MV-4-11 (cell line): ENCODE results near the gene ACTN4.
"Not testable (repeated sequence)": the region's sequence is repeated elsewhere in the genome, so short reads cannot be mapped to it uniquely, and the experiment has no call there.

Source experiments
- DNase-seq: peaks from one replicate; lab custom pipeline; 2025; lab: John Stamatoyannopoulos, UW

The ACTN4 gene

DNA sequence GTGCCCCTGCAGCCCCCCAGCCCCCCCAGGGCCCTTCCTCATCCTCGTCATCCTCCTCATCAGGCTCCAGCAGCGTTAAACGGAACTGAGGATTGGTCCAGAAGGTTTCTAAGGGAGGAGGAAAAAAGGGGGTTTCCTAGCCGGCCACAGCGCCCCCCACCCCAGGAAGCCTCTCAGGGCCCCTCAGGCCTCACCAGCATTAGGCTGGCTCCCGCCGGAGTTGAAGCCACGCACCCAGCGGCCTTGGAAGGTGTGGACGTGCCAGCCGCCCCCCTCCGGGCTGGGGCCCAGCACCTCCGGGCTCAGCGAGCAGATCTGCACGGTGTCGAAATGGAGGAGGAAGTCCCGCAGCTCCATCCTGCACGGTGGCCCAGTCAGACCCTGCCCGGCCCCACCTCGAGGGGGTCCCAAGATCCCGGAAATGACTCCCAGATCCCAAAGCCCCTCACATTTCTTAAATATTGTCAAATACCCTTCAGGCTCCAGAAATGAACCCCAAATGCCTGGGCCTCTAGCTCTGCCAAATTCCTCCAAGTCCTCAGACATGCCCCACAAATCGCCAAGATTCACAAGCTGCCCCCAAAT is 89.9 kb downstream of the ACTN4 start:
- DNase-seq: no peak

DNA sequence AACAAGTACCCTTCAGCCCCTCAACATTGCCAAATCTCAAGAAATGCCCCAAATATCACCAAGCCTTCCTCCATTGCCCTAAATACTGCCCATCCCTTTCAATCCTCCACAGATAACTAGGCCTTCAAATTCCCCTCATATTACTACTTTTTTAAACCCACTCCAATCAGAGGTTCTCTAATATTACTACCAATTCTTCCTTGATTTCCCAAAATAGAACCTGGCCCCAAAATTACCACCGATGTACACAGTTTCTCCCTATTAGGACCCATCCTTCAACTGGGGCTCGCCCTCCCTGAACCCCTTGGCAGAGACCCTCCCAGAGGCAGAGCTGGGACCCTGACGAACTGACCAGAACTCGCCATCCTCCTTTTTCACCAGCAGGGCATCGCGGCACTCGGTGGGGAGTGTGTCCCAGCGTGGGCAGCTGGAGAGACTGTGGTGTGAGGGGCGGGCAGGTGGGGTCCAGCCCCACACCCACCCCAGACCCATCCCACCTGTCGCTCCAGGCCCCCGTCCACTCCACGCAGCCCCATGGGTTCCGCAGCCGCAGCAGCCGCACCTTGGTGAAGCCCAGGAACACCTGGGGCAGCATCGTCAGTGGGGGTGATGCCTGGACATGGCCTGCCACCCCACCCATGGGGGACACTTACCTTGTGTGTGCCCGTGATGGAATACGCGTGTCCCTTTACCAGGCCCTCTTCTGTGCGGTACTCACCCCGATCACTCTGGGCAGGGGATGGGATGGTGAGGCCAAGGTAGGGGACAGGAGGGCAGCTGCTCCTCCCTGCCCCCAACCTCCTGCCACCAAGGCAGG is 90.7 kb downstream of the ACTN4 start:
- no peak for DNase-seq

GRCh38 chr19:38739440-38740256 is 92.2 kb downstream of the ACTN4 start:
- peak; percentile 63 for DNase-seq

DNA sequence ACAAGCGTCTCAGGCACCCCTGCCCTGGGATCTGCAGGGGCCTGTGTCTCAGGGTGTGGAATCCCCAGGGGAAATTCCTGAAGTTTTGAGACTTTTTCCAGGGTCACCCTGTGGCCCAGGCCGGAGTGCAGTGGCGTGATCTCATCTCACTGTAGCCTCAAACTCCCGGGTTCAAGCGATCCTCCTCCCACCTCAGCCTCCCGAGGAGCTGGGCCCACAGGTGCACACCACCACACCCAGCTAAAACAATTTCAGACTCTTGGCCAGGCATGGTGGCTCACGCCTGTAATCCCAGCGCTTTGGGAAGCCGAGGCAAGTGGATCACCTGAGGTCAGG is 92.8 kb downstream of the ACTN4 start:
- no peak for DNase-seq

DNA sequence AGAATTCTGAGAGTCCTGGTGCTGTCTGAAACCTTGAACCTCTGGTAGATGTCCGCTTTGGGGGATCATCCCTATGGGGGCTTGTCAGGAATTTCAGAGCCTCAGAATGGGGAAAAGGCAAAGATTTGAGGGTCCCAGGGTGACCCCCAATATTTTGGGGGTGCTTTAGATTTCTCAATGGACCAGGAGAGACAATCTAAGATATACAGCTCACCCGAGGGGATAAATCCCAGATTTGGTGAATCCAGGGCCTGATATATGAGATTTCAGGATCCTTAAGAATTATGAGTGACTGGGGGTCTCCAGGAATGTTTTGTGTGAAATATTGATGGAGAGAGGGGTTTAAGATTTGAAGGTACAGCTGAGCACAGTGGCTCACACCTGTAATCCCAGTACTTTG is 93.5 kb downstream of the ACTN4 start:
- no peak for DNase-seq

DNA sequence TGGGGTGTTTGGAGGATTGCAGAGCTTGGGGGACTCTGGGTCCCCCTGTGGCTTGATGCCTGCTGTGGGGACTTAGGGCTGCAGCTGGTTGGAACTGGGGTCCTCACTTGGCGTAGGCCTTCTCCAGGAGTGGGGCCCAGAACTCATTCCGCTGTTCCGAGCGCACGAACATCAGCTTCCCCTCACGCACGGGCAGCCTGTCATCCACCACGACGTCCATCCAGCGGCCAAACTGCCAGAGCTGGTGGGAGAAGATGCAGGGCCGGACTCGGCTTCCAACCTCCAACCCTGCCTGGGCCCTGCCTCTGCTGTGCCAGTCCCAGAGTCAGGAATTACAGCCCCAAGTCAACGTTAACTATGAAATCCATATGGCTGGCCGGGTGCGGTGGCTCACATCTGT is 94.2 kb downstream of the ACTN4 start:
- no peak for DNase-seq

GRCh38 chr19:38742296-38742695 is 94.8 kb downstream of the ACTN4 start:
- DNase-seq: no peak

GRCh38 chr19:38742906-38743305 is 95.5 kb downstream of the ACTN4 start:
- no peak for DNase-seq

DNA sequence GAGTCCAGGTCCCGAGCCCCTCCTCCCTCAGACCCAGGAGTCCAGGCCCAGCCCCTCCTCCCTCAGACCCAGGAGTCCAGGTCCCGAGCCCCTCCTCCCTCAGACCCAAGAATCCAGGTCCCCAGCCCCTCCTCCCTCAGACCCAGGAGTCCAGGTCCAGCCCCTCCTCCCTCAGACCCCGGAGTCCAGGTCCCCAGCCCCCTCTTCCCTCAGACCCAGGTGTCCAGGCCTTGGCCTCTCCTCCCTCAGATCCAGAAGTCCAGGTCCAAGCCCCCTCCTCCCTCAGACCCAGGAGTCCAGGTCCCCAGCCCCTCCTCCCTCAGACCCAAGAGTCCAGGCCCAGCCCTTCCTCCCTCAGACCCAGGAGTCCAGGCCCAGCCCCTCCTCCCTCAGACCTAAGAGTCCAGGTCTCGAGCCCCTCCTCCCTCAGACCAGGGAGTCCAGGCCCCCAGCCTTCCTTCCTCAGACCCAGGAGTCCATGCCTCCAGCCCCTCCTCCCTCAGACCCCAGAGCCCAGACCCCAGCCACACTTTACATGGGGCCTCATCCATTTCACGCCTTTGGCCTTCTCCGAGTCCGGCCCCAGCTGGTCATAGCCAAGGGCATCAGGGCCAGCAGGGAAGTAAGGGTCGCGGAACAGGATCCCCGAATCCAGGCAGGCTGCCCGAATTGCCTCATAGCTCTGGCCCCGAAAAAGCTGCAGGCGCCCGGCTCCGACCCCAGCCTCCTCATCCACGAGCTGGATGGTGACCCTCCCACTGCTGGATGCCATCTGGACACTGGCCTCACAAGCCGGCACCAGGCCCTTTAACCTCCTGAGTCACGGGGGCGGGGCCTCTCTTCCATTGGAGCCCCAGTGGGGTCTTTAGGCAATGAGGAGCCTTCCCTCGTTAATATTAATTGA is 96.2 kb downstream of the ACTN4 start:
- no peak for DNase-seq

DNA sequence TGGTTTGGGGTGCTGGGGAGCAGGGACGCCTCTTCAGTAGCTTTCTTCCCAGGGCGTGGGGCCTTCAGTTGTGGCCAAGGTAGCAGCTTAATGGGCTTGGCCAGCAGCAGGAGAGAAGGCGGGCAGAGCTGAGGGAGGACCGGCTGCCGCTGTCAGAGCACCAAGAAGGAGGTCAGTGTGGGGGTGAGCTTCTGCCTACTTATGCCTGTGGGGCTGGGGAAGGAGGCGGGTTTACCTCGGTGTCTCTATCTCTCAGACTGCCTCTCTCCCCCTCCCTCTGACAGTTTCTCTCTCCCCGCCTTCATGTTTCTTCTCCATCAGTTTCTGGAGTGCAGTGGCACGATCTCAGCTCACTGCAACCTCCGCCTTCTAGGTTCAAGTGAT is 96.8 kb downstream of the ACTN4 start, which contains the start of gene CAPN12:
TSS of gene CAPN12 (minus strand) at position 177 of the 384 bp plus-strand sequence. CDS start 309 bp downstream, outside the sequence.
- no peak for DNase-seq

DNA sequence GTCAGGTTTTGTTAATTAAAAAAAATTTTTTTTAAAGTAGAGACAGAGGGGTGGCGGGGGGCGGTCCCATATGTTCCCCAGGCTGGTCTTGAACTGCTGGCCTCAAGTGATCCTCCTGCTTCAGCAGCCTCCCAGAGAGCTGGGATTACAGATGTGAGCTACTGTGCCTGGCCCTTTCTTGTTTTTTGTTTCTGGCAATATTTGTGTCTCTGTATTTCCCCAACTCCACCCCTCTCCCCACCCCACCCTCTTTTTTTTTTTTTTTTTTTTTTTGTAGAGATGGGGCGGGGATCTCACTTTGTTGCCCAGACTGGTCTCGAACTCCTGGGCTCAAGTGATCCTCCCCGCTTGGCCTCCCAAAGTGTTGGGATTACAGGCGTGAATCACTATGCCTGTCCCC is 97.4 kb downstream of the ACTN4 start:
- no peak for DNase-seq

GRCh38 chr19:38745316-38745715 is 97.9 kb downstream of the ACTN4 start:
- DNase-seq: no peak

DNA sequence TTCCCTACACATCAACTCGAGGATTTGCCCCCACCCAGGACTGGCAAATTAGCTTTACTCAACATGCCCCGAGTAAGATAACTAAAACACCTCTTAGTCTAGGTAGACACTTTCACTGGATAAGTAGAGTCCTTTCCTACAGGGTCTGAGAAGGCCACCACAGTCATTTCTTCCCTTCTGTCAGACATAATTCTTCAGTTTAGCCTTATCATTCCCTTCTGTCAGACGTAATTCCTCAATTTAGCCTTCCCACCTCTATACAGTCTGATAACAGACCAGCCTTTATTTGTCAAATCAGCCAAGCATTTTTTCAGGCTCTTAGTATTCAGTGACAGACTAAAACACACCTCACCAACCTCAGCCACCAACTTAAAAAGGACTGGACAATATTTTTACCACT is 106.3 kb downstream of the ACTN4 start:
- DNase-seq: not testable (repeated sequence)

DNA sequence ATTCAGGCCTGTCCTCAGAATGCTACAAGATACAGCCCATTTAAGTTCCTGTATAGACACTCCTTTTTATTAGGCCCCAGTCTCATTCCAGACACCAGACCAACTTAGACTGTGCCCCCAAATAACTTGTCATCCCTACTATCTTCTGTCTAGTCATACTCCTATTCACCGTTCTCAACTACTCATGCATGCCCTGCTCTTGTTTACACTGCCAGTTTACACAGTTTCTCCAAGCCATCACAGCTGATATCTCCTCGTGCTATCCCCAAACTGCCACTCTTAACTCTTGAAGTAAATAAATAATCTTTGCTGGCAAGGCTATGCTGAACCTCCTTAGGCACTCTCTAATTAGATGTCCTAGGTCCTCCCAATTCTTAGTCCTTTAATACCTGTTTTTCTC is 106.7 kb downstream of the ACTN4 start:
- DNase-seq: not testable (repeated sequence)

GRCh38 chr19:38759590-38760003 is 112.1 kb downstream of the ACTN4 start:
- peak; percentile 96 for DNase-seq

- DNase-seq: not testable (repeated sequence)
Measured at GRCh38 chr19:38760805-38761517, 113.5 kb downstream of the ACTN4 start.

DNA sequence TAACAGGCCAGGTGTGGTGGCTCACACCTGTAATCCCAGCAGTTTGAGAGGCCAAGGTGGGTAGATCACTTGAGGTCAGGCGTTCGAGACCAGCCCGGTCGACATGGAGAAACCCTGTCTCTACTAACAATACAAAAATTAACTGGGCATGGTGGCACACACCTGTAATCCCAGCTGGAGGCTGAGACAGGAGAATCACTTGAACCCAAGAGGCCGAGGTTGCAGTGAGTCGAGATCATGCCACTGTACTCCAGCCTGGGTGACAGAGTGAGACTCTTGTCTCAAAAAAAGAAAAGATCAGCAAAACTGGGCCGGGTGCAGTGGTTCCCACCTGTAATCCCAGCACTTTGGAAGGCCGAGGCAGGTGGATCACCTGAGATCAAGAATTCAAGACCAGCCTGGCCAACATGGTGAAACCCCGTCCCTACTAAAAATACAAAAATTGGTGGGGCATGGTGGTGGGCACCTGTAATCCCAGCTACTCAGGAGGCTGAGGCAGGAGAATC is 114.5 kb downstream of the ACTN4 start:
- not testable (repeated sequence) for DNase-seq

DNA sequence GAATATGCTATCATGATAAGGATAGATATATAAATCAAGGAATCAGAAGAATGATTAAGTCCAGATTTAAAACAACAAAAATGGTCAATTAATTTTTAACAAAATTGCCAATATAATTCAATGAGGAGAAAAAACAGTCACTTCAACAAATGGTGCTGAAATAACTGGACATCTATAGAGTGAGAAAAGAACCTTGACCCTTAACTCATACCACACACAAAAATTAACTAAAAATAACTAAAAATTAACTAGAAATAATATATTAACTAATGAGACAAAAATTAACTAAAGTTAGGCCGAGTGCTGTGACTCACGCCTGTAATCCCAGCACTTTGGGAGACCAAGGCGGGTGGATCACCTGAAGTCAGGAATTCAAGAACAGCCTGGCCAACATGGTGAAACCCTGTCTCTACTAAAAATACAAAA is 116.4 kb downstream of the ACTN4 start:
- no peak for DNase-seq

DNA sequence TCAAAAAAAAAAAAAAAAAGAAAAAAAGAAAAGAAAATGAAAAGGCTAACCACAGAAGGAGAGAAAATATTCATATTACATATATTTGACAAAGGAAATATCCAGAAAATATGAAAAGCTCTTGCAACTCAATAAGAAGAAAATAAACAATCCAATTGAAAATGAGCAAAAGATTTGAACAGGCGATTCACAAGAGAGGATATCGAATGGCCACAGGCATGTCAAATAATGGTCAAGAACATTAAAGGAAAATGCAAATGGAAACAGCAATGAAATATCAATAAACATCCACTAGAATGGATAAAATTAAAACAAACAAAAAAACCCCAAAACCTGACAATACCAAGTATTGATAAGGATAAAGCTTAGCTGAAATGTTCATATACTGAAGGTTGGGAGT is 117.8 kb downstream of the ACTN4 start:
- DNase-seq: no peak

DNA sequence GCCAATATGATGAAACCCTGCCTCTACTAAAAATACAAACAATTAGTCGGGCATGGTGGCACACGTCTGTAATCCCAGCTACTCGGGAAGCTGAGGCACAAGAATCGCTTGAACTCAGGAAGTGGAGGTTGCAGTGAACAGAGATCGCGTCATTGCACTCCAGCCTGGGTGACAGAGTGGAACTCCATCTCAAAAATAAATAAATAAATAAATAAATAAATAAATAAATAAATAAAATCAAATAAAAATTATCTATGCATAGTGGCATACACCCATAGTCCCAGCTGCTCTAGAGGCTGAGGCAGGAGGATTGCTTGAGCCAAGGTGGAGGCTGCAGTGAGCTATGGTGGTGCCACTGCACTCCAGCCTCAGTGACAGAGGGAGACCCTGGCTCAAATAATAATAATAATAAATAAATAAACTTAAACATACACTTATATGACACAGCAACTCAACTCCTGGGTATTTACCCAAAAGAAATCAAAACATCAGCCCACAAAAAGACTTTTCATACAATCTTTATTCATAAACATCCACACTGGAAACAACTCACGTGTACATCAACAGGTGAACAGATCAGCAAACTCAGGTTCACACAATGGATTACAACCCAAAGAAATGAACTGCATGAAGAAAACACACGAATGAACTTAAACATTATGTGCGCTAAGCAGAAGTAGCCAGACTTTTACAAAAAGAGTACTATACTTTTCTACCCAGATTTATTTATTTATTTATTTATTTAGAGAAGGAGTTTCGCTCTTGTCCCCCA is 119.0 kb downstream of the ACTN4 start:
- DNase-seq: no peak
